ENCODE data around the gene DDO.
"Not testable (repeated sequence)": the region's sequence is repeated elsewhere in the genome, so short reads cannot be mapped to it uniquely, and the experiment has no call there.

The DDO gene

DNA sequence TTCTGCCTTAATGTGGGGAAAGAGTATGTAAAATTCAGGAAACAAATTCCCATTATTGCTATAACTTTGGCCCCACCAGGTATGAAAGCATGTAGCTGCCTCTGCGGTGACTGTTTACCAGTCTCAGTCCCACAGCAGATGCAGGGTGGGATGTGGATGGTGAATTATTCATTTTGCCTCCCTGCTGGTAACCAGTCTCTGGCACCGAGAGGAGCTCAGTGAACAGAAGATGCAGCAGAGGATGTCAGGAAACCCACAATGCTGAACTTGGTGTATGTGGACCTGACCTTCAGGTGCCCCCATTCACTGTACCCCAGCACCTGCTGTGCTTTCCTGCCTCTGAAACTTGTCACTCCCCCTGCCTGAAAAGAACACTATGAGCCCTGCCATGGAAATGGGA, 48.4 kb downstream of the DDO start:
- no peak for DNase-seq

DNA sequence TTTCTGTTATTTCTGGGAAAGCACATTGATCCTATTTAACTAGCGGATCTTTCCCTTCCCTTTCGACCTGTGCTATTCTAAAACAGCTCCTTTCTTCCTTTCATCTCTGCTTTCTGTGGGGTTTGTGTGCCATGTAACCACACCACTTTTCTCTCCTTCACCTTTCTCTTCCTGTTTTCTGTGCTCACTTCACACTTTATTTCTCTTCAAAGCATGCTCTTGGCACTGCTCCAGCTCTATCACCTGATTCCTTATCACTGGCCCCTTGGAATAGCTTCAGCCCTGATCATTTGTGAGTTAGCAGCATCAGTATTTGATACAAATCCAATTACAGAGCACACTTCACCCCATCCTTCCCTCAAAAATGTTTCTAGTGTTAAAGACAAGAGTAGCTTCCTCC, 49.1 kb downstream of the DDO start:
- DNase-seq, result no peak

- DNase-seq, result no peak
Observed at GRCh38 chr6:110364364-110365105, 50.8 kb downstream of the DDO start.

DNA sequence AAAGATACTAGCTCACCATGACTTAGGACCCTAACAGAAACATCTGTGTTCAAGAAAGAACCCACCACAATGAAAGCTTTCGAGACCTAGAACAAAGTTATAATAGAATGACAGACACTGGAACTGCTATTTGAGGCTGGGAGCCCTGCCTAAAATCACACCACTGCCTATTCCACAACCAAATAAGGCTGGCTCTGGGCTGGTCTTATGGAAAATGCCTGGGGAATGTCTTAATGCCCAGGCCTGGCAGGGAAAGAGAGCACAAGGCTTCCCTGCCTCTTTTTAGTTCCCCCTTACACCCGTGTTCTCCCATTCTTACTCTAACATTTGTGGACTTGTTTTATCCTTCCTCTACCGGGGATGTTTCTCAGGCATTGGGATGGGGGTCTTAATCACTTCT, 51.6 kb downstream of the DDO start:
- DNase-seq, result no peak

DNA sequence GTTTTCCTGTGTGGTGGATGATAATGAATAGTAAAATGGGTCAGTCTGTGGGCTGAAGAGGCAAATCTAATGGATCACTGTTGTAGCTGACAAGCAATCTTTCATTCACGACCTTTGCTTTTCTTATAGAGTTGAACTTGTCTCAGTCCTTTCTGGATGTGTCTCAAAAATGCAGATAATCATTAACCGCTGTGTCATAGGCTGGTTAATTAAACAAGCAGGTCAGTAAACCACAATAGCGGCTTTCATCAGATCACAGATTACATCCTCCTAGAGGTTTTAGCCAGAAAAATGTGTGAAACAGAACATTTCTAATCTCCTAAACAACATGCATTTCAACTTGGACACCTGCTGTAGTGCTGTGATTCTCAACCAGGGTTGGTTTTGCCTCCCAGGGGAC, 54.7 kb downstream of the DDO start:
- no peak for DNase-seq

GRCh38 chr6:110359556-110359955, 55.8 kb downstream of the DDO start:
- no peak for DNase-seq

DNA sequence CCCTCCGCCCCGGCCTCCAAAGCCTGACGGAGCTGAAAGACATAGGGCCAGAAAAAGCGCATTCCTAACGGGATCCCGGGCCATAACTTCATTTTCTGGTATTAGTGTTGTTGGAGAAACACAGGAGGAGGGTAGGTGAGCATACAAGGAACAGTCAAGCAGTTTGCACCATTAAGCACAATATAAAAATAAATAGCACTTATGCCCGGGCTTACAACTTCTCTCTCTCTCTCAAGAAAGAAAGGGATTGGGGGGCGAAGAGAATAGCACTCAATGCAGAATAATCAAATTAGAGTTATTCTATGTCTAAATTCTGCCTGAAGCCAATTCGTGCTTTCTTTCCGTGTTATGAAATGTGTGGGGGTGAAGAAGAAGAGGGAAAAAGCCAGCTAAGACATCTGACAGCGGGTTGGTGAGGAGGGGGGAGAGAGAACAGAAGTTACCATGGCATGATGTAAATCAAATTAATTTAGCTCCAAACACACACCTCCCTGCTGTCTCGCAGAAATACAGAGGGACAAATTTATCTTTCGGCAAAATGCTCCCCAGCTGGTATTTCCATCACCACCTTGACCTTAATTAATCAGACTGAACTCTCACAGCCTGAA, 56.7 kb downstream of the DDO start:
- DNase-seq, result no peak

- DNase-seq, result peak; percentile 88
Observed at GRCh38 chr6:110357664-110358552, 57.5 kb downstream of the DDO start, which contains the start of gene METTL24. Gene METTL24 (minus strand): TSS chr6:110358349. CDS start chr6:110358272, 77 bp downstream.

- DNase-seq, result no peak
Observed at GRCh38 chr6:110357298-110357663, 58.1 kb downstream of the DDO start.

DNA sequence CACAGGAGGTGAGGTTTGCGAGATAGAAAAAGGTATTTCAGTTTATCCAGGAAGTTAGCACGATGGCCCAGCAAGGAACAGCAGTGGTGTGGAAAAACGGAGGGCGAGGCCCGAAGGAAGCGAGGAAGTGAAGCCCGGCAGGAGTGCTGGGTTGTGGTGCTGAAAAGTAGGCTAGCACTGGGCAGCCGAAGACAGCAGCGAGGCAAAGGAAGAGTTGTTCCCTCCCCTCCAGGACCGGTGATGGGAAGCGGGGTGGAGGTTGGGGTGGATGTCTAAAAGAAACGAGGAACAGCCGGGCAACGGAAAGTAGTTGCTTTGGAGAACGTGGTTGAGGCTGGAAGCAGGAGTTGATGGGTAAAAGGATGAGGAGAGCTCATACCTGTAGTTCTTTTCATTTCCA, 58.6 kb downstream of the DDO start:
- DNase-seq, result peak; percentile 60

GRCh38 chr6:110355727-110356126, 59.6 kb downstream of the DDO start:
- DNase-seq, result no peak

DNA sequence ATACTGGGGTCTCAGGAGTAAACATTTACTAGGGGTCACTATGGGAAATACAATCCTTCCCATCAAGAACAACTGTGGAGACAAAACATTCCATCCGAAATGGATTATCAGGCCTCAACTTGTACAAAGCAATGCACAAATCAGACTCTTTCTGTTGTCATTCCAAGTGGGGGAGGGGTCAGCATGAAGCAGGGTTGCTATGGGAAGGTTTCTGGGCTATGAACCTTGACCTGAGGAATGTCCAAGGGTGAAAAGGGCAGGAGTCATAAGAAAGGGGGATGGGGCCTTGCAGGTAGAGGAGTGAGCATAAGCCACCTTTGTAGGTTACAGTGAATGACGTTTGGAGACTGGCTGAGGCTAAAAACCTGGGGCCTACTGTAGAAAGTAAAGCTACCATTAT, 60.4 kb downstream of the DDO start:
- no peak for DNase-seq

DNA sequence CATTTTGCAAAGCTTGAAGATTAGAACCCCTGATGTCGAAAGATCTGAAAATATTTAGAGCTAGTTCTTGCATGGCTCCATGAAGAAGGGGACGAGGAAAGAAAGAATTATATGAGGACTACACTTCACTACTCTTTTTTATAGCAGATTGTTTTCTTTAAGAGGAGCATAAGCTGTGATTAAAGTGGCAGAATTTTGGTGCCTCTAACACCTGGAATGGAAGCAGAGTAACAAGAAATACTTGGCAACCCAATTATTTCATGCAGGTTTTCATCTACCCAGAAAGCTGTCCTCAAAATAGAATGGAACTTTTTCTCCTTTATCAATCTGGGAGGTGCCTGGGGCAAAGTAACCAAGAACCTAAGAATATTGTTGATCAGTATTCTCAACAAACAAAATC, 61.2 kb downstream of the DDO start:
- no peak for DNase-seq

DNA sequence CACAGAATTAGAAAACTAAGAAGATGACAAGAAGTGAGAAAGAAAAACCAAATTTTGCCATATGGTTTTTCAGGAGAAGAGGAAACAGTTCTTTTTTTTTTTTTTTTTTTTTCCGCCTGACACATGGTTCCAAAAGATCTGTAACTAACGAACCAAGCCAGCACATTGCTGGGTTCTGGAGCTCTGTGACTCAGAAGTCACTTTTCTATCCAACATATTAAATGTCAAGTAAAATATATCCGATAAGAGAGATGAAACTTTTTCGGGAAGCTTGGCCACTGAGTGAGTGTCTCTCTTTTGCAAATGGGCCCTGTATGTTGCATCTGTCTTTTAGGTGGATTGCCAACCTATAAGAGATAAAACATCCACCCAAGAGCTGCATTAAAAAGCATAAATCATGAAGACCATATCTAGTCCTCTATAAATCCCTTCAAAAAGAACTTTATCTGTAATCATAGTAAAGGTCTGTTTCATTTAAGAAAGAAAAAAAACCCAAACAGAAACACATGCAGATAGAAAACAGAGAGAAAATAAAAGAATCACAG, 61.8 kb downstream of the DDO start:
- DNase-seq, result no peak

GRCh38 chr6:110352563-110353262, 62.7 kb downstream of the DDO start:
- DNase-seq, result no peak

DNA sequence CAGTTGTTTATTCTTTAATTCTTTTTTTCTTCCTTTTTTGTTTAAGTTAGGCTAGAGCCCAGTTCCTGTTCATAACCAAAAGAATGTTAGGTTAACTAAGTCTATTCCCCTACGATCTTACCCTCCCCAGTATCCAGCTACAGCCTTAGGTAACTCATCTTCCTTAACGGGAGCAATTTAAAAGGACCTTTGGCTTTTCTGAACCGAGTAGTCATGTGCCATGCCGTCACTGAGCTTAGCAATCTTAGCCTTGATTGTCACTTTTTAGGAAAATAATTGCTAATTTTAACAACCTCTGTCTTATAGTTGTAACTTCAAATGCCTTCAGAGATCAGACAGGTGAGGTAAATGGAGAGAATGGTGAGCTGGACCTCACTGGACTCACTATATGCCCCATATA, 63.4 kb downstream of the DDO start:
- DNase-seq, result no peak

DNA sequence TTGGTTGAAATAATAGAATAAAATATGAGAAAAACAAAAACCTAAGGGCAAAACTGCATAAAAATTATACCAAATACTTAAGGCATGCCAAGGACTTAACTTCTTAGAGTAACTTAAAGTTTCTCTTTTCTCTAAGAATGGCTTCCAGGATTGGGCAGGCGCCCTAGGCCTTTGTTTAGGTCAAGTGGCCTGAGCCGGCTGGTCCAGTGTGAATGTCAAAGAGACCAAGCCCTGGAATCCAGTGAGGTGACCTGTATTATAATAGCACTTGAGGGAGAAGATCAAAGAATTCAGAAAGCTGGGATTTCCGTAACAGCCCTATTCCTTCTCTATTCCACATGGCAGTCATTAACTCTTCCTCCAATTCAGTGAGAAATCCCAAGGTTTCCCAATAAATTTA, 63.8 kb downstream of the DDO start:
- no peak for DNase-seq

GRCh38 chr6:110350593-110350992, 64.8 kb downstream of the DDO start:
- DNase-seq, result not testable (repeated sequence)

DNA sequence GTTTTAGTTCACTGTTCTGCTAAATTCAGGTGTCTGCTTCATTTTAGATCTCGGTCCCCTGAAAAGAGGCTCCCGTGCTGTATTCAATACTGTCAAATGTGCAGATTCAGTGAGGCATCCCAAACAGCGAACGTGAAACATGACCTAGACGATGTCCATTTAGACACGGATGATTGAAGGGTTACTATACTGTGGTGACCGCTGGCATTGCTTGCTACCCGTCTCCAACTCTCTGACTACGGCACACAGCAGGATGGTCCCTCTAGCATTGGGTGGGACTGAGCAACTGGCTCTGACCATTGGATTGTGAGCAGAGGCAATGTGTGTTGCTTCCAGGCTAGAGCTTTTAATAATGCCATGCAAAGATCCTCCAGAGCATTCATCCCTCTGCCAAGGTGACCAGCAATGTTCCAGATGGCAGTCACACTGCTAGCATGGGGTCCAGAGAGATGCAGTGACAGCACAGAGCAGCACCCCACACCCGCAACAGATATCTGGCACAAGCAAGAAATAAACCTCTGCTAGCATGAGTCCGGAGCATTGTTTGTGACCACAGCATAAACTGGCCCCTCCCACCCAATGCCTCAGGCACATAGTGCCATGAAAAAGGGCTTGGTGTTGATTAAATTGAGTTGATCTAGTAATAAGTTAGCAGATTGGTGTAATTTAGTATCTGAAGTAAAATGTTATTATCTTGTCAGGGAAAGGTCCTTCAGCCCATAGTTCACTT, 66.2 kb downstream of the DDO start:
- DNase-seq, result no peak

DNA sequence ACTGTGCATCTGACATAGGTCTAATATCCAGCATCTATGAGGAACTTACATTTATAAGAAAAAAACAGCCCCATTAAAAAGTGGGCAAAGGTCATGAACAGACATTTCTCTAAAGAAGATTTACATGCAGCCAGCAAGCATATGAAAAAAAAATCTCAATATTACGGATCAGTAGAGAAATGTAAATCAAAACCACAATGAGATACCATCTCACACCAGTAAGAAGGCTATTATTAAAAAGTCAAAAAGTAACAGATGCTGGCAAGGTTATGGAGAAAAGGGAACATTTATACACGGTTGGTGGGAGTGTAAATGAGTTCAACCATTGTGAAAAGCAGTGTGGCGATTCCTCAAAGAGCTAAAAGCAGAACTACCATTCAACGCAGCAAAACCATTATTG, 70.3 kb downstream of the DDO start:
- no peak for DNase-seq

GRCh38 chr6:110342759-110343158, 72.6 kb downstream of the DDO start:
- no peak for DNase-seq
